Breast epithelium (tissue), 3 donors: ENCODE data around the gene INPP5F.

Experiments
- CTCF ChIP-seq, 3 donors: fragments of 450-650 bp; IDR thresholded peaks; one replicate each; pipeline ENCODE4 v1.5.1; 2016 to 2017; ENCODE audit warnings: antibody characterized with exemption in 3 of 3, mild to moderate bottlenecking in 3 of 3, moderate library complexity in 3 of 3
- POLR2AphosphoS5 ChIP-seq, 3 donors: sonication (generic); formaldehyde crosslinking; IDR thresholded peaks; one replicate each; pipeline ENCODE4 v1.6.1; 2017; ENCODE audit warnings: antibody characterized with exemption in 3 of 3

- TF ChIP-seq CTCF (IDR thresholded peaks at IDR 0.05), result no peak
- no peak for TF ChIP-seq POLR2AphosphoS5 (IDR thresholded peaks at IDR 0.05)
Observed at GRCh38 chr10:119796039-119796438, 70.2 kb downstream of the INPP5F start.
